Mucosa of descending colon (tissue), 3 donors: Measurements from ENCODE around the gene EFHC1. TPM values are rescaled to one million over a fixed set of nuclear protein-coding genes. Genes with fewer than 3 reads are reported as not detected.

ENCODE experiments used
- ATAC-seq: fragments of 200-7000 bp; cut with Tn5 transposase; one replicate; pipeline ENCODE4 v1.9.1; 2020; ENCODE audit warnings: mild to moderate bottlenecking, moderate library complexity
- DNase-seq, 3 donors: peaks; one replicate each; pipeline ENCODE4 v3.0.0-alpha.2; 2020
- H3K36me3 ChIP-seq: fragments of 200-600 bp; one replicate; pipeline ENCODE4 v1.8.0; 2021; ENCODE audit warnings: low read depth, mild to moderate bottlenecking
- H3K4me1 ChIP-seq: fragments of 200-600 bp; one replicate; pipeline ENCODE4 v1.8.0; 2021; ENCODE audit warnings: low read depth, mild to moderate bottlenecking
- H3K4me3 ChIP-seq: fragments of 200-600 bp; one replicate; pipeline ENCODE4 v1.8.0; 2021; ENCODE audit warnings: mild to moderate bottlenecking
- H3K9me3 ChIP-seq: fragments of 200-600 bp; one replicate; pipeline ENCODE4 v1.8.0; 2021; ENCODE audit warnings: mild to moderate bottlenecking
- intact Hi-C, 2 donors: fragments of 100-400 bp; cut with DNase I in 1 of 2; cut with micrococcal nuclease in 1 of 2; formaldehyde crosslinking; loops; one replicate each; pipeline versions ENCODE4 v1.11.0 to v1.11.1; 2022; cut with DNase I, micrococcal nuclease
- total RNA-seq, 3 donors: library from RNA; stranded (reverse); fragmentation: NEBNext Ultra II Directional in 2 of 3; extraction: Animal tissue kit (Norgen Biotek cat#: 25700) in 2 of 3; gene quantifications; one replicate each; pipeline versions ENCODE4 v1.2.1 to v1.2.4, GENCODE V29; 2021 to 2023
- TF ChIP-seq, protein P1 (sequence below): fragments of 200-600 bp; IDR thresholded peaks from one replicate; pipeline ENCODE4 v1.8.0; 2022; ENCODE audit warnings: antibody characterized with exemption, mild to moderate bottlenecking
- donor health status: DM: no; HTN: no; CAD: no; lungs with moderate emphysema.
- donor health status: DM: no; HTN: no; CAD: no.
- donor health status: DM: no; HTN: yes; CAD: no.

The EFHC1 gene
- total RNA-seq, 3 donors from 2014 or later, result 10.8 to 22.2 (median 20.5) TPM

DNA sequence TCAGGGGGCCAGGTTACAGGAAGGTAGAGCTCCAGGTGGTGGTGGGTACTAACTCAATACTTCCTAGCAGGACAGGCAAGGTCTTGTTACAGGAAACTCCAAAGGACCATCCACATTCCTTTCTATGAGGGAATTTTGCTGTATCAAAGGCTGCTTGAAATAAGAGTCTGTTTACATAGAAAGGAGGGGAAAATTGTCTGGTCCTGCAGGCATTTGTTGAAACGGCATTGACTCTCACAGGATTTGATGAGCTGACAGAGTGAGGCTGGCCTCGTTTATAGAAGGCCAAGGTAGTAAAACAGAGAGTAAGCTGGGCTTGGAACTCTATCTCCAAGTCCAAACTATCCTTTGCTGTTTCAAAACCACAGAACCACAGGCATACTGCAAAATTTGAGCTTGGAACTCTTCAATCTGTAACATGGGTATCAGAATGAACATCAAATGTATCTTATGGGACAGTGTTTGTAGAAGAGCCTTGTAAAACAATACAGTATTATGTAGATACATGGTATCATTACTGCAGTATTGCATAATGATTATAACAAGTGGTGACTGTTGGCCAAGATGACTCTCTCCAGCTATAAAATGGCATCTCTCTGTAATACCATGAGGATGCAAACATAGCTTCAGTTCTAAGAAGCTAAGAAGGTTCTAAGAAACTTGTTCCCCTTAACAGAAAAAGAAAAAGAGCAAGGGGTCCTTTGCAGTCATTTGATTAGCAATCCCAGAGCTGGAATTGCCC lies 95.2 kb downstream of the EFHC1 start:
- H3K36me3 ChIP-seq, result no peaks in the 10 kb centered on the region

GRCh38 chr6:52516269-52516668 lies 96.1 kb downstream of the EFHC1 start:
- ATAC-seq, result no peak
- Histone ChIP-seq H3K36me3 (no peaks in the 10 kb centered on the region), H3K9me3 (no peaks in the 10 kb centered on the region), H3K4me1 (no peaks in the 10 kb centered on the region), H3K4me3 (no peak overlapping the region)
- no peak for DNase-seq
- TF ChIP-seq, protein P1, sequence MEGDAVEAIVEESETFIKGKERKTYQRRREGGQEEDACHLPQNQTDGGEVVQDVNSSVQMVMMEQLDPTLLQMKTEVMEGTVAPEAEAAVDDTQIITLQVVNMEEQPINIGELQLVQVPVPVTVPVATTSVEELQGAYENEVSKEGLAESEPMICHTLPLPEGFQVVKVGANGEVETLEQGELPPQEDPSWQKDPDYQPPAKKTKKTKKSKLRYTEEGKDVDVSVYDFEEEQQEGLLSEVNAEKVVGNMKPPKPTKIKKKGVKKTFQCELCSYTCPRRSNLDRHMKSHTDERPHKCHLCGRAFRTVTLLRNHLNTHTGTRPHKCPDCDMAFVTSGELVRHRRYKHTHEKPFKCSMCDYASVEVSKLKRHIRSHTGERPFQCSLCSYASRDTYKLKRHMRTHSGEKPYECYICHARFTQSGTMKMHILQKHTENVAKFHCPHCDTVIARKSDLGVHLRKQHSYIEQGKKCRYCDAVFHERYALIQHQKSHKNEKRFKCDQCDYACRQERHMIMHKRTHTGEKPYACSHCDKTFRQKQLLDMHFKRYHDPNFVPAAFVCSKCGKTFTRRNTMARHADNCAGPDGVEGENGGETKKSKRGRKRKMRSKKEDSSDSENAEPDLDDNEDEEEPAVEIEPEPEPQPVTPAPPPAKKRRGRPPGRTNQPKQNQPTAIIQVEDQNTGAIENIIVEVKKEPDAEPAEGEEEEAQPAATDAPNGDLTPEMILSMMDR, result no peak
- intact Hi-C loops, result no loop called here

More for the DNA sequence above, 95.2 kb downstream of the EFHC1 start:
- DNase-seq, result no peak
- TF ChIP-seq, protein P1, result no peak
- H3K9me3 ChIP-seq, result no peaks in the 10 kb centered on the region
- peak; percentile 52 for ATAC-seq
- no peak overlapping the region for H3K4me3 ChIP-seq
- no peaks in the 10 kb centered on the region for H3K4me1 ChIP-seq
- intact Hi-C loops, result no loop called here

DNA sequence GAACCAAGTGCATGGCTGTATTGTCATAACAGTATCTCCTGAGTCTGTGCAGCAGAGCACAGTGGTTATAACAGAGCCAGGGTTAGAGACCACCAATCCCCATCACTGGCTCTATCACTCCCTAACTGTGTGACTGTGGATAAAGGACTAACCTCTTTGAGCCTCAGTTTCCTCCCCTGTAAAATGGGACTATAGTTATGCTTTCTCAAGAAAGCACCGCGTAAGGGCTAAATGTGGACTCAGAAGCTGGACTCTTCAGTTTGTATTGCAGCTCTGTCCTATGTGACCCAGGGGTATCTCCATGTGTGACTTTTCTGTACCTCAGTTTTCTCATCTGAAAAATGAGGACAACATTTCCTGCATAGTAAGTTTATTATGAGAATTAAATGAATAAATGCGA lies 96.8 kb downstream of the EFHC1 start:
- intact Hi-C loops, result no loop called here
- Histone ChIP-seq H3K4me3 (no peak overlapping the region), H3K9me3 (no peaks in the 10 kb centered on the region), H3K4me1 (no peaks in the 10 kb centered on the region), H3K36me3 (no peaks in the 10 kb centered on the region)
- TF ChIP-seq, protein P1, result no peak
- ATAC-seq, result no peak
- DNase-seq, result no peak

DNA sequence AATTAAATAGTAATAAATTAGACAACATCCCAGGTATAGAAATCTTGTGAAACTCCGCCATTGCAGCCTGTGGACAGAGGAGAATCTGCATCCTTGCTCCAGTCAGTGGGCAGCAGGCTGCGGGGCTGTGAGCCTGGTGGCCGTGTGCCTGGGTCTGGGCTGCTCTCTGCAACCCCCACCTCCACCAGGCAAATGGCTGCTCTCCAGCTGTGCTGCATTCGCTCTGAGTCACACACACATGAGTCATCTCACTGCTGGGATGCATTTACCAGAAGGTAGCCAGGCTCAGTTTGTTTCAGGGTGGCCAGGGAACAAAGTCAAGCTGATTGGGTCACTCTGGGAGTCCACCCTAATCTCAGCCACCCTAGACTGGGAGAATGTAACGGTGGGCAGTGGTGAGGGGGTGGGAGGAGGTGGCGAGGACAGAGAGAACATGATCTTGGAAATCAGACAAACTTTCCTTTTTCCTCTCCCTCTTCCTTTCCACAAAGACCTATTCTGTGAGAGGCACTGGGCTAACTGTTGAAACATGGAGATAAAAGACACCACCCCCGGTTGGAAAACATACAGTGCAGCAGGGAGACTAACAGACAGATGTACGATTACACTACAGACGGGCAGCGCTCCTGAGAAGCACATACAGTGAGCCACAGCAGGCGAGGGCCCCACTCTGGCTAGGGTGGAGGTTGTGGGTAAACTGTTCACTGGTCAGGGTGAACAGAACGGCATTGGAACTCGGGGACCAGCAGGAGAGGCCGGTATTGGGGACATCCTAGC lies 97.5 kb downstream of the EFHC1 start:
- TF ChIP-seq, protein P1, result no peak
- DNase-seq (peak; percentile 65 to 75 (median 70)), ATAC-seq (peak; percentile 86)
- Histone ChIP-seq H3K4me3 (no peak overlapping the region), H3K36me3 (no peaks in the 10 kb centered on the region), H3K4me1 (no peaks in the 10 kb centered on the region), H3K9me3 (no peaks in the 10 kb centered on the region)
- intact Hi-C loops, result no loop called here

GRCh38 chr6:52518279-52518945 lies 98.3 kb downstream of the EFHC1 start:
- H3K4me1 ChIP-seq, result no peaks in the 10 kb centered on the region

More at GRCh38 chr6:52518279-52518945, 98.3 kb downstream of the EFHC1 start:
- TF ChIP-seq, protein P1, result no peak
- ATAC-seq (no peak), DNase-seq (no peak)
- intact Hi-C loops, result no loop called here
- Histone ChIP-seq H3K9me3 (no peaks in the 10 kb centered on the region), H3K36me3 (no peaks in the 10 kb centered on the region), H3K4me3 (no peak overlapping the region)
